NCI-H82 (cell line): ENCODE results near the gene MCM10.
A peak's percentile ranks its signal among the peaks of the same experiment; 100 is the strongest.
"Not testable (repeated sequence)": the region's sequence is repeated elsewhere in the genome, so short reads cannot be mapped to it uniquely, and the experiment has no call there.

Experiments
- DNase-seq: peaks from one replicate; lab custom pipeline; 2025; lab: John Stamatoyannopoulos, UW

The MCM10 gene

GRCh38 chr10:13160934-13161856, at the start of gene MCM10:
TSS of gene MCM10 (plus strand) at chr10:13161558. CDS start at chr10:13164203, 2,645 bp downstream.
- DNase-seq: peak; percentile 99

- DNase-seq: peak; percentile 41
Observed at GRCh38 chr10:13113544-13113943, 47.8 kb upstream of the MCM10 start.

- no peak for DNase-seq
Observed at GRCh38 chr10:13115832-13116803, 45.2 kb upstream of the MCM10 start.

- no peak for DNase-seq
Observed at GRCh38 chr10:13117841-13118783, 43.2 kb upstream of the MCM10 start.

GRCh38 chr10:13118784-13119410, 42.5 kb upstream of the MCM10 start:
- DNase-seq: no peak

GRCh38 chr10:13120786-13121499, 40.4 kb upstream of the MCM10 start:
- peak; percentile 90 for DNase-seq

- DNase-seq: no peak
Observed at GRCh38 chr10:13121500-13121854, 39.9 kb upstream of the MCM10 start.

GRCh38 chr10:13136651-13137050, 24.7 kb upstream of the MCM10 start:
- peak; percentile 55 for DNase-seq

- DNase-seq: peak; percentile 5
Observed at GRCh38 chr10:13139150-13139549, 22.2 kb upstream of the MCM10 start.

- DNase-seq: no peak
Observed at GRCh38 chr10:13139676-13140075, 21.7 kb upstream of the MCM10 start.

GRCh38 chr10:13140627-13141190, 20.6 kb upstream of the MCM10 start:
- DNase-seq: no peak

- DNase-seq: no peak
Observed at GRCh38 chr10:13143766-13144165, 17.6 kb upstream of the MCM10 start.

GRCh38 chr10:13144814-13145213, 16.5 kb upstream of the MCM10 start:
- DNase-seq: no peak

GRCh38 chr10:13146379-13146778, 15.0 kb upstream of the MCM10 start:
- no peak for DNase-seq

GRCh38 chr10:13147161-13147560, 14.2 kb upstream of the MCM10 start:
- DNase-seq: no peak

GRCh38 chr10:13152296-13152695, 9.1 kb upstream of the MCM10 start:
- no peak for DNase-seq

- DNase-seq: not testable (repeated sequence)
Observed at GRCh38 chr10:13155860-13156259, 5.5 kb upstream of the MCM10 start.

GRCh38 chr10:13158401-13158800, 3.0 kb upstream of the MCM10 start:
- DNase-seq: no peak

- peak; percentile 39 for DNase-seq
Observed at GRCh38 chr10:13161857-13162271, 506 bp downstream of the MCM10 start.

- DNase-seq: no peak
Observed at GRCh38 chr10:13163859-13164258, 2.5 kb downstream of the MCM10 start.
